GM23338 (cell line): Measurements from ENCODE around the gene HEBP1. TPM values are rescaled to one million over a fixed set of nuclear protein-coding genes. Genes with fewer than 3 reads are reported as not detected.

Experiments
- ATAC-seq: fragments of 200-7000 bp; cut with Tn5 transposase; 3 replicates; pipeline ENCODE4 v1.9.1; 2020
- DNase-seq: peaks from one replicate; pipeline ENCODE4 v3.0.0-alpha.2; 2015; ENCODE audit warnings: low spot score
- H2AFZ ChIP-seq: fragments of 200-600 bp; sonication (generic); 2 replicates; pipeline ENCODE4 v1.8.0; 2016; ENCODE audit warnings: antibody characterized with exemption, mild to moderate bottlenecking, moderate library complexity
- H3F3A ChIP-seq: fragments of 200-600 bp; sonication (generic); replicated peaks from 2 replicates; pipeline ENCODE4 v1.8.0; 2017; ENCODE audit warnings: antibody characterized with exemption, mixed run types, low read depth
- H3K27ac ChIP-seq: fragments of 200-600 bp; sonication (generic); 2 replicates; pipeline ENCODE4 v1.6.1; 2016; ENCODE audit warnings: low read depth
- H3K27me3 ChIP-seq: fragments of 200-600 bp; sonication (generic); 2 replicates; pipeline ENCODE4 v1.8.0; 2016; ENCODE audit warnings: mild to moderate bottlenecking, mixed run types, moderate library complexity; ENCODE audit not compliant: insufficient read depth
- H3K36me3 ChIP-seq: fragments of 200-600 bp; sonication (generic); 2 replicates; pipeline ENCODE4 v1.8.0; 2016; ENCODE audit warnings: mild to moderate bottlenecking; ENCODE audit not compliant: insufficient read depth
- H3K4me1 ChIP-seq: fragments of 200-600 bp; sonication (generic); 2 replicates; pipeline ENCODE4 v1.8.0; 2016; ENCODE audit warnings: mild to moderate bottlenecking, moderate library complexity; ENCODE audit not compliant: insufficient read depth
- H3K4me2 ChIP-seq: fragments of 200-600 bp; sonication (generic); 2 replicates; pipeline ENCODE4 v1.7.1; 2017; ENCODE audit warnings: mixed run types
- H3K4me3 ChIP-seq: fragments of 200-600 bp; sonication (generic); 2 replicates; pipeline ENCODE4 v1.6.1; 2016; ENCODE audit warnings: mixed run types
- H3K79me2 ChIP-seq: fragments of 200-600 bp; sonication (generic); replicated peaks from 2 replicates; pipeline ENCODE4 v1.8.0; 2017; ENCODE audit warnings: mild to moderate bottlenecking; ENCODE audit not compliant: insufficient read depth
- H3K9me2 ChIP-seq: fragments of 200-600 bp; sonication (generic); 2 replicates; pipeline ENCODE4 v1.8.0; 2017; ENCODE audit not compliant: insufficient read depth
- H4K20me1 ChIP-seq: fragments of 200-600 bp; sonication (generic); replicated peaks from 2 replicates; pipeline ENCODE4 v1.8.0; 2017; ENCODE audit warnings: mild to moderate bottlenecking; ENCODE audit not compliant: insufficient read depth
- H3K27ac Mint-ChIP-seq: 2 replicates; pipeline ENCODE4 v1.8.0; 2020; ENCODE audit warnings: inconsistent platforms, mild to moderate bottlenecking, moderate library complexity, mixed read lengths
- H3K27me3 Mint-ChIP-seq: 3 replicates; pipeline ENCODE4 v1.8.0; 2022; ENCODE audit warnings: low read depth, mild to moderate bottlenecking, moderate library complexity, mixed read lengths, inconsistent platforms; ENCODE audit not compliant: insufficient read depth, poor library complexity
- H3K36me3 Mint-ChIP-seq: 3 replicates; pipeline ENCODE4 v1.8.0; 2021; ENCODE audit warnings: low read depth, mild to moderate bottlenecking, inconsistent platforms, moderate library complexity, mixed read lengths
- H3K4me1 Mint-ChIP-seq: 3 replicates; pipeline ENCODE4 v1.8.0; 2020; ENCODE audit warnings: mild to moderate bottlenecking, inconsistent platforms, mixed read lengths
- H3K4me3 Mint-ChIP-seq: 3 replicates; pipeline ENCODE4 v1.8.0; 2021; ENCODE audit warnings: moderate library complexity, mild to moderate bottlenecking, inconsistent platforms, mixed read lengths
- H3K9me3 Mint-ChIP-seq: 3 replicates; pipeline ENCODE4 v1.8.0; 2020; ENCODE audit warnings: moderate library complexity, mild to moderate bottlenecking, inconsistent platforms, mixed read lengths
- CREB1 ChIP-seq: fragments of 250-450 bp; sonication (Bioruptor Pico); IDR thresholded peaks from 2 replicates; pipeline ENCODE4 v1.5.0; 2020; ENCODE audit warnings: low read depth, mild to moderate bottlenecking, moderate library complexity
- CTCF ChIP-seq, 2 experiments: fragments of 200-600 bp in 1 of 2; sonication (generic) in 1 of 2; conservative IDR thresholded peaks; 2 replicates each; pipeline versions ENCODE4 v1.5.1 to v1.6.1; 2016 to 2017; ENCODE audit warnings: antibody characterized with exemption in 2 of 2, low read depth in 2 of 2, mild to moderate bottlenecking in 2 of 2, moderate library complexity in 1 of 2
- ETS1 ChIP-seq: IDR thresholded peaks from 2 replicates; pipeline ENCODE4 v1.6.1; 2016; ENCODE audit warnings: antibody characterized with exemption
- EZH2 ChIP-seq: fragments of 200-600 bp; sonication (generic); IDR thresholded peaks from one replicate; pipeline ENCODE4 v1.8.0; 2017; ENCODE audit warnings: antibody characterized with exemption, mild to moderate bottlenecking, low read depth; ENCODE audit not compliant: unreplicated experiment
- EZH2phosphoT487 ChIP-seq: fragments of 200-600 bp; sonication (generic); IDR thresholded peaks from one replicate; pipeline ENCODE4 v1.8.1; 2018; ENCODE audit warnings: antibody characterized with exemption; ENCODE audit not compliant: unreplicated experiment
- JUNB ChIP-seq: IDR thresholded peaks from one replicate; pipeline ENCODE4 v1.6.1; 2016; ENCODE audit warnings: antibody characterized with exemption; ENCODE audit not compliant: unreplicated experiment
- NANOG ChIP-seq: IDR thresholded peaks from 2 replicates; pipeline ENCODE4 v1.6.1; 2016; ENCODE audit warnings: antibody characterized with exemption, borderline replicate concordance
- POLR2AphosphoS5 ChIP-seq: IDR thresholded peaks from 2 replicates; pipeline ENCODE4 v1.6.1; 2016; ENCODE audit warnings: antibody characterized with exemption, low read depth
- REST ChIP-seq: IDR thresholded peaks from one replicate; pipeline ENCODE4 v1.6.1; 2018; ENCODE audit warnings: antibody characterized with exemption; ENCODE audit not compliant: unreplicated experiment
- STAT1 ChIP-seq: IDR thresholded peaks from one replicate; pipeline ENCODE4 v1.6.1; 2016; ENCODE audit warnings: antibody characterized with exemption; ENCODE audit not compliant: unreplicated experiment
- ZNF114 ChIP-seq: fragments of 250-450 bp; sonication (Bioruptor Pico); IDR thresholded peaks from 2 replicates; pipeline ENCODE4 v1.5.0; 2020; ENCODE audit warnings: mild to moderate bottlenecking, moderate library complexity
- ZNF331 ChIP-seq: fragments of 250-450 bp; sonication (Bioruptor Pico); IDR thresholded peaks from 2 replicates; pipeline ENCODE4 v1.5.0; 2020; ENCODE audit warnings: low read depth, mild to moderate bottlenecking, moderate library complexity
- ZNF462 ChIP-seq: fragments of 250-450 bp; sonication (Bioruptor Pico); IDR thresholded peaks from 2 replicates; pipeline ENCODE4 v1.5.0; 2020; ENCODE audit warnings: mild to moderate bottlenecking, moderate library complexity
- polyA plus RNA-seq: library from polyadenylated mRNA; unstranded; fragments of >200 nt; fragmentation: Nextera tagmentation; extraction: Ambion mirVana; gene quantifications from 2 replicates; pipeline ENCODE4 v1.2.1, GENCODE V29; 2016
- total RNA-seq: library from RNA; depleted of rRNA; stranded (reverse); fragments of >200 nt; shearing (Covaris generic); gene quantifications from 2 replicates; pipeline ENCODE4 v1.2.3, GENCODE V29; 2014

Gene HEBP1
- total and polyA plus RNA-seq, 2 experiments from 2014 or later = 25.2 to 45.1 TPM

GRCh38 chr12:12973019-12973418 is 27.0 kb downstream of the HEBP1 start (continued):
- TF ChIP-seq EZH2phosphoT487 (no peak), ZNF114 (CRISPR knock-in tag) (no peak), EZH2 (no peak), ZNF331 (CRISPR knock-in tag) (no peak)

- no peaks in the 10 kb centered on the region; the same call in 2 of the 3 replicates for H3K4me1 Mint-ChIP-seq
- Histone ChIP-seq H2AFZ (no peak overlapping the region), H3K36me3 (no peaks in the 10 kb centered on the region), H3K27me3 (no peaks in the 10 kb centered on the region), H3K4me3 (no peak overlapping the region), H3K4me1 (no peaks in the 10 kb centered on the region), H4K20me1 (no peaks in the 10 kb centered on the region), H3K79me2 (no peaks in the 10 kb centered on the region), H3K9me2 (no peaks in the 10 kb centered on the region), H3K27ac (no peak overlapping the region), H3F3A (no peaks in the 10 kb centered on the region), H3K4me2 (no peak overlapping the region)
- no peaks in the 10 kb centered on the region; the same call in 2 of the 3 replicates for H3K36me3 Mint-ChIP-seq
- no peaks in the 10 kb centered on the region; the same call in 2 of the 3 replicates for H3K9me3 Mint-ChIP-seq
- peaks cover 2% of the 10 kb centered on the region for H3K27me3 Mint-ChIP-seq
- H3K27ac Mint-ChIP-seq = no peak overlapping the region
- no peak for TF ChIP-seq JUNB
- no peak for TF ChIP-seq ETS1
- no peak for TF ChIP-seq ZNF331 (CRISPR knock-in tag)
- no peak for TF ChIP-seq CREB1 (CRISPR knock-in tag)
- no peak for TF ChIP-seq NANOG
- TF ChIP-seq ZNF462 (CRISPR knock-in tag) = no peak
- no peak for TF ChIP-seq EZH2
- no peak for TF ChIP-seq REST
- TF ChIP-seq ZNF114 (CRISPR knock-in tag) = no peak
- TF ChIP-seq POLR2AphosphoS5 = no peak
- TF ChIP-seq CTCF (conservative IDR thresholded peaks at IDR 0.05; ENCODE audit: low read depth in 2 of 2) = no peak
- no peak for TF ChIP-seq EZH2phosphoT487
- no peak for TF ChIP-seq STAT1
- DNase-seq (no peak), ATAC-seq (no peak)
- no peak overlapping the region for H3K4me3 Mint-ChIP-seq
These were observed 34.2 kb downstream of the HEBP1 start for GRCh38 chr12:12965836-12966235.
